GM21360 (cell line): ENCODE measurements around the gene SMOC2.

Experiments used
- ATAC-seq: cut with Tn5 transposase; IDR thresholded peaks from one replicate; pipeline ENCODE4 v1.9.1; 2021; ENCODE audit warnings: mild to moderate bottlenecking, moderate library complexity; ENCODE audit not compliant: unreplicated experiment

SMOC2 gene

DNA sequence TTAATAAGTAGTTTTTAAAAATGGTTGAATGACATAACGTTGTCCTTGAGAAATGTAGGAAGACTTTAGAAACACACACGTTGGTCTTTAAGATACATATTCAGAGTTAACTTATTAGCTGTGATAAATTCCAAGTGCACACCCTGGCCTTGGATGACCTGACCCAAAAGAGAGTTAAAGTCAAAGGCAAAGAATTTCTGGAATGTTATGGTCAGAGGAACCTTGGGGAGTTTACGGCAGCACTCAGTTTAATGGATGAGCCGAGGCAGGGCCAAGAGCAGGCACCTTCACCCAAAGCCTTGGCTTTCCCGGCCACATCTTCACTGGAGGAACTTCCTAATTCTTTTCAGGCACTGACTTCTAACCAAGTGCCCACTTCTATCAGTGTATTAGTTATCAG, 200.5 kb downstream of the SMOC2 start:
- ATAC-seq: no peak

GRCh38 chr6:168643401-168643800, 202.4 kb downstream of the SMOC2 start:
- ATAC-seq: no peak

- no peak for ATAC-seq
Measured at GRCh38 chr6:168645326-168645725, 204.3 kb downstream of the SMOC2 start.

DNA sequence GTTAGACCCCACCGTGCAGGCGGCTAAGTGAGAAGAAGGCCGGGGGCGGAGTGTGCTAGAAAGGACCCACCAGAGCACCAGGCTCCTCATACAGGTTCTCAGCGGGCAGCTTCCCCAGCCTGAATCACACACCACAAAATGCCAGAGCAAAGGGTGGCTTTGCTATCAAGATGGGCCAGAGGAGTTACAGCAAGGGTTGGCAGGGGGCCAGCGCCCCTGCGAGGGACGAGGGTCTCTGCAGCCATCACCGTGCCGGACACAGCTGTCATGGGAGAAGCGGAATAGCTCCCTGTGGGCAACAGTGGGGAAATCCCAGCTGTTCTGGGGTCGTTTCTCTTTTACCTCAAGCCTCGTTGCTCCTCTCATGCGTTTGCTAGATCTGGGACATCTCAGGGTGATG, 206.3 kb downstream of the SMOC2 start:
- ATAC-seq: no peak

- no peak for ATAC-seq
Measured at GRCh38 chr6:168648240-168649125, 207.5 kb downstream of the SMOC2 start.

DNA sequence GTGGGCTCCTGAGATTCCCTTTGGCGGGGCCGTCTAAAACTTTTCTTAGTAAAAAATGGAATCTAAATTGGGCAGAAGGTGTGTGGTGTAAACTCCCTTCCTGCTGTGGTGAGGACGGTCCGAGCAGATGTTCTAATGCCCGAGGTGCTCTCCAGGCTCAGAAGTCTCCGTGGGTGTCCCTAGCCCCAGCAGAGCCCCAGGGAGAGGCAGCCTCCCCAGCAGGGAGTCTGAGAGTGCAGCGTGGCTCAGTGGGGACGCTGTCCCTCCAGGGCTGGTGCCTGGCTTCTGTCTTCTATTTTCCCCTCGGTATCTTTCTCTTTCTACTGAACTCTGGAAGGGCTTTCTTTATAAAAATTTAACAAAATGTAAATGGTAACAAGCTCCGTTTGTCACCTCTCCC, 208.2 kb downstream of the SMOC2 start:
- ATAC-seq: no peak

DNA sequence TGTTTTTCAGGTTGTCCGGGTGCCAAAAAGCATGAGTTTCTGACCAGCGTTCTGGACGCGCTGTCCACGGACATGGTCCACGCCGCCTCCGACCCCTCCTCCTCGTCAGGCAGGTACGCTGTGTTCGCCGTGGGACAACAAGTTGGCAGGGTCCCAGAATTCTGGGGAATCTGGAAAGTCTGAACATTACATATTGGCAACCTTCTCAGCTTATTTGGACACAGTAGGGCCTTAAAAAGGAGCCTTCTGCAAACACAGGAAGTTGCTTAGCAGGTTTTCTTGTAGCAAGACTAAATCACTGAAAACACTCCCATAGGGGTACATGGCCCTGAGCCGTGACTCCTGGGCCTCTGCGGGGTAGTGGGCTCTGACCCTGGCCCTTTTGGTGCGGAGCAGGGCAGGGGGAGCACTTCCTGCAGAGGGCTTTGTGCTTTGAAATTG, 209.7 kb downstream of the SMOC2 start:
- no peak for ATAC-seq

DNA sequence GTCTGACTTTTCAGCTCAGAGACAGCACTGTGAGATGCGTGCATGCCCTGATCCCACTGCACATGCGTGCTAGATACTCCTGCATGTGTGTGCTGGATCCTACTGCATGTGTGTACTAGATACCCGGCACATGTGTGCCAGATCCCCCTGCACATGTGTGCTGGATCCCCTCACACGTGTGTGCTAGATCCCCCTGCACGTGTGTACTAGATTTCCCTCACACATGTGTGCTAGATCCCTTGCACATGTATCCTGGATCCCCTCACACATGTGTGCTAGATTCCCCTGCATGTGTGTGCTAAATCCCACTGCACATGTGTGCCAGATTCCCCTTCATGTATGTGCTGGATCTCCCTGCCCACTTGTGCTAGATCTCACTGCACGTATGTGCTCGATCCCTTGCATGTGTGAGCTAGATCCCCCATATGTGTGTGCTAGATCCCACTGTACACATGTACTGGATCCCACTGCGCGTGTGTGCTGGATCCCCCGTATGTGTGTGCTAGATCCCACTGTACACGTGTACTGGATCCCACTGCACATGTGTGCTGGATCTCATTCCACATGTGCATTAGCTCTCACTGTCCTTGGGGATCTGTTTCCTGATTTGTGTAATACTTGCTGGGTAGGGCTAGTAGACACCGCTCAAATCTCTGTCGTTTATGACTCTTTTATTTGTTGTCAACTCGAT, 214.6 kb downstream of the SMOC2 start:
- ATAC-seq: no peak

GRCh38 chr6:168658059-168658458, 217.1 kb downstream of the SMOC2 start:
- no peak for ATAC-seq

GRCh38 chr6:168660400-168660945, 219.5 kb downstream of the SMOC2 start:
- ATAC-seq: no peak

GRCh38 chr6:168662301-168662936, 221.4 kb downstream of the SMOC2 start:
- no peak for ATAC-seq

GRCh38 chr6:168663041-168663440, 222.1 kb downstream of the SMOC2 start:
- ATAC-seq: no peak

GRCh38 chr6:168664956-168665355, 224.0 kb downstream of the SMOC2 start:
- ATAC-seq: no peak

DNA sequence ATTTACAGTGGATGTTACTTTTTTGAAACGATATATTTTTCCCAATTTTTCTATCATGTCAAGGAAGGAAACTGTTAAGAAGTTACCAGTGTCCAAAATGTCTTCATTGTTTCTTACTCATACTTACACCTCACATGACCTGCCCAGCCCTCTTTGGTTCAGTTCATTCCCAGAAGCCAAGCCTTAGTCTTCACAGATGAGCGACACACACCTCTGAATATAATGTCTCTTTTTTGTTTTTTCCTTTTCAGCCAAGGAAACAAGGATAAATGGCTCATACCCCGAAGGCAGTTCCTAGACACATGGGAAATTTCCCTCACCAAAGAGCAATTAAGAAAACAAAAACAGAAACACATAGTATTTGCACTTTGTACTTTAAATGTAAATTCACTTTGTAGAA, 225.2 kb downstream of the SMOC2 start:
- no peak for ATAC-seq

DNA sequence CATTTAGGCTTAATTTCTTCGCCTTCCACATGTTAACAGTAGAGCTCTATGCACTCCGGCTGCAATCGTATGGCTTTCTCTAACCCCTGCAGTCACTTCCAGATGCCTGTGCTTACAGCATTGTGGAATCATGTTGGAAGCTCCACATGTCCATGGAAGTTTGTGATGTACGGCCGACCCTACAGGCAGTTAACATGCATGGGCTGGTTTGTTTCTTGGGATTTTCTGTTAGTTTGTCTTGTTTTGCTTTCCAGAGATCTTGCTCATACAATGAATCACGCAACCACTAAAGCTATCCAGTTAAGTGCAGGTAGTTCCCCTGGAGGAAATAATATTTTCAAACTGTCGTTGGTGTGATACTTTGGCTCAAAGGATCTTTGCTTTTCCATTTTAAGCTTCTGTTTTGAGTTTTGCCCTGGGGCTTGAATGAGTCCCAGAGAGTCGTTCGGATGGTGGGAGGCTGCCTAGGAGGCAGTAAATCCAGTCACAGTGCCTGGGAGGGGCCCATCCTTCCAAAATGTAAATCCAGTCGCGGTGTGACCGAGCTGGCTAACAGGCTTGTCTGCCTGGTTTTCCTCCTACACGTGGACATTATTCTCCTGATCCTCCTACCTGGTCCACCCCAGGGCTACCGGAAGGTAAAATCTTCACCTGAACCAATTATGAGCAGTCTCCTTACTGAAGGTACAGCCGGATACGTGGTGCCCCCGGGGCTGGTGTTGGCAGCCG, 225.9 kb downstream of the SMOC2 start:
- ATAC-seq: no peak

DNA sequence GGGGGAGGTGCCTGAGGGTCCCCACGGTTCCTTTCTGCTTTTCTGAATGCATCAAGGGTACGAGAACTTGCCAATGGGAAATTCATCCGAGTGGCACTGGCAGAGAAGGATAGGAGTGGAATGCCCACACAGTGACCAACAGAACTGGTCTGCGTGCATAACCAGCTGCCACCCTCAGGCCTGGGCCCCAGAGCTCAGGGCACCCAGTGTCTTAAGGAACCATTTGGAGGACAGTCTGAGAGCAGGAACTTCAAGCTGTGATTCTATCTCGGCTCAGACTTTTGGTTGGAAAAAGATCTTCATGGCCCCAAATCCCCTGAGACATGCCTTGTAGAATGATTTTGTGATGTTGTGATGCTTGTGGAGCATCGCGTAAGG, 226.4 kb downstream of the SMOC2 start:
- ATAC-seq: no peak

- ATAC-seq: no peak
Measured at GRCh38 chr6:168670401-168670985, 229.5 kb downstream of the SMOC2 start.

- no peak for ATAC-seq
Measured at GRCh38 chr6:168671028-168671862, 230.3 kb downstream of the SMOC2 start.

DNA sequence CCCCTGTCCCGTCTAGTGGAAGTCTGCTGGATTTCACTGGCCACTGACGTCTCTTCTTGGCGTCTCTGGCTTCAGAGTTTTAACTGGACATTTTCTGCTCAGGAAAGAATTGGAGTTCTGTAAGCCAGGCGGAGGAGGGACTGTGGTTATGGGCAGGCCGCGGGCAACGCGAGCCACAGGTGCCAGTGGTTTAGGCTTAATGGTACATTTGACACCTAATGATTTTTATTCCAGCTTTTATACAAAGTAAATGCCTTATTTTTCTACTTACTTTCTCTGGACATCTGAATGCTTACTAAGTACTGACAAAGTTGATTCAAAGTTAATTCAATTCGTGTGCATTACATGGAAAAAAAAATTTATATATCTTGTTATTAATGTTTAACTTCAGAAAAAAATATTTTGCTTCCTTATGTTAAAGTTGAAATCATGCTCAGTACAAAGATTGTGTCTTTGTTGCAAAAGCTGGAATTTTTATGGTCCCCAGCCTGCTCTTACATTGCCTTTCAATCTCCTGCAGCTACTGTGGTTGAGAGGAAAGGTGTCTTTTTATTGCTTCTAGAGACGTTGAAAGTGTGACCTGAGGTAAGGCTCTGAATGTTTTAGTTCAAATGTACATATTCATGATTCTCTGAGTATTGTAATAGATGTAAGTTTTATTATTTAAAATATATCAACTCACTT, 231.0 kb downstream of the SMOC2 start:
- ATAC-seq: no peak
